ENCODE results near the gene RAB9A.

- TF ChIP-seq EZH2 (IDR thresholded peaks at IDR 0.05; ENCODE audit: insufficient read depth, low read length) (no peak), CTCF (IDR thresholded peaks at IDR 0.05; ENCODE audit: insufficient read depth, low read depth, low read length) (no peak)
These were observed 30.4 kb downstream of the RAB9A start for GRCh38 chrX:13719192-13719856.
